H1 (cell line): Measurements from ENCODE around the gene LGALSL. TPM values are rescaled to one million over a fixed set of nuclear protein-coding genes. Genes with fewer than 3 reads are reported as not detected.

Experiments used
- ASH2L ChIP-seq: fragments of 200-600, 300-600 bp; sonication (generic); IDR thresholded peaks from one replicate; pipeline ENCODE4 v1.7.1; 2017; ENCODE audit warnings: low read length
- BACH1 ChIP-seq: IDR thresholded peaks from 2 replicates; pipeline ENCODE4 v1.6.1; 2012; ENCODE audit warnings: low read length, improper control_type of control experiment
- EGR1 ChIP-seq: IDR thresholded peaks from 2 replicates; pipeline ENCODE4 v1.6.1; 2011; ENCODE audit warnings: low read depth, low read length, borderline replicate concordance
- TAF1 ChIP-seq: IDR thresholded peaks from 2 replicates; pipeline ENCODE4 v1.6.1; 2011; ENCODE audit warnings: mild to moderate bottlenecking, low read depth, low read length
- TEAD4 ChIP-seq: IDR thresholded peaks from 2 replicates; pipeline ENCODE4 v1.6.1; 2012; ENCODE audit warnings: low read depth, low read length, inconsistent platforms, mixed read lengths
- polyA plus RNA-seq, 7 experiments: library from polyadenylated mRNA; depleted of rRNA in 3 of 7; stranded (reverse) in 5 of 7; unstranded in 2 of 7; fragments of >200 nt in 5 of 7; fragments of 200-250 nt in 2 of 7; gene quantifications; 1 replicate in 5 of 7; 2 replicates in 1 of 7; 4 replicates in 1 of 7; pipeline versions ENCODE4 v1.2.1 to v1.2.3, GENCODE V29; 2011 to 2013; ENCODE audit warnings: missing spikeins in 2 of 7, mixed read lengths in 2 of 7
- total RNA-seq: library from RNA; stranded (reverse); fragmentation: NEBNext Ultra II Directional; extraction: Animal tissue kit (Norgen Biotek cat#: 25700); gene quantifications from 2 replicates; pipeline ENCODE4 v1.2.1, GENCODE V29; 2021
- TF ChIP-seq, protein P1 (sequence below): fragments of 300-600 bp; sonication (generic); IDR thresholded peaks from 2 replicates; pipeline ENCODE4 v1.7.1; 2012; ENCODE audit warnings: low read length, moderate library complexity, mild to moderate bottlenecking, inconsistent platforms; ENCODE audit not compliant: insufficient replicate concordance
- TF ChIP-seq, protein P2 (sequence below): IDR thresholded peaks from 2 replicates; pipeline ENCODE4 v1.6.1; 2012; ENCODE audit warnings: inconsistent platforms

The LGALSL gene
- total and polyA plus RNA-seq, 2 of the 8 experiments (the other 6 are each of a cell fraction or from before 2014, with no cell fraction given): 13.6 to 32.3 TPM

DNA sequence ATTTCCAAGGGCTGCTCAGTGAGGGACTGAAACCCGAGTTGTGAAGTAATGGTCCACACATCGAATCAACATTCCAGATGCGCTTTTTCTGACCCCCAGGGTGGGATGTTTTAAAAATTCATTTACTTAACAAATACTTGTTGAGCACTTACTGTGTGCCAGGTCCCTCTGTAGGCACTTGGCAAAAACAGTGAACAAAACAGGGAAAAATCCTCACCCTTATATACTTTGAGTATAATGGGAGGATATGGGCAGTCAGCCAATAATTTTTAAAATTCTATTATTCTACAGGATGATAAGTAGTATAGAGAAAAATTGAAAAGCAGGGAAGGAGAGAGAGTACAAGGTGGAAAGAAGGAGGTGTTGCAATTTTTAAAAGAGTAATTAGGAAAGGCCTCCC lies 38.9 kb downstream of the LGALSL start (continued):
- TF ChIP-seq, protein P1, sequence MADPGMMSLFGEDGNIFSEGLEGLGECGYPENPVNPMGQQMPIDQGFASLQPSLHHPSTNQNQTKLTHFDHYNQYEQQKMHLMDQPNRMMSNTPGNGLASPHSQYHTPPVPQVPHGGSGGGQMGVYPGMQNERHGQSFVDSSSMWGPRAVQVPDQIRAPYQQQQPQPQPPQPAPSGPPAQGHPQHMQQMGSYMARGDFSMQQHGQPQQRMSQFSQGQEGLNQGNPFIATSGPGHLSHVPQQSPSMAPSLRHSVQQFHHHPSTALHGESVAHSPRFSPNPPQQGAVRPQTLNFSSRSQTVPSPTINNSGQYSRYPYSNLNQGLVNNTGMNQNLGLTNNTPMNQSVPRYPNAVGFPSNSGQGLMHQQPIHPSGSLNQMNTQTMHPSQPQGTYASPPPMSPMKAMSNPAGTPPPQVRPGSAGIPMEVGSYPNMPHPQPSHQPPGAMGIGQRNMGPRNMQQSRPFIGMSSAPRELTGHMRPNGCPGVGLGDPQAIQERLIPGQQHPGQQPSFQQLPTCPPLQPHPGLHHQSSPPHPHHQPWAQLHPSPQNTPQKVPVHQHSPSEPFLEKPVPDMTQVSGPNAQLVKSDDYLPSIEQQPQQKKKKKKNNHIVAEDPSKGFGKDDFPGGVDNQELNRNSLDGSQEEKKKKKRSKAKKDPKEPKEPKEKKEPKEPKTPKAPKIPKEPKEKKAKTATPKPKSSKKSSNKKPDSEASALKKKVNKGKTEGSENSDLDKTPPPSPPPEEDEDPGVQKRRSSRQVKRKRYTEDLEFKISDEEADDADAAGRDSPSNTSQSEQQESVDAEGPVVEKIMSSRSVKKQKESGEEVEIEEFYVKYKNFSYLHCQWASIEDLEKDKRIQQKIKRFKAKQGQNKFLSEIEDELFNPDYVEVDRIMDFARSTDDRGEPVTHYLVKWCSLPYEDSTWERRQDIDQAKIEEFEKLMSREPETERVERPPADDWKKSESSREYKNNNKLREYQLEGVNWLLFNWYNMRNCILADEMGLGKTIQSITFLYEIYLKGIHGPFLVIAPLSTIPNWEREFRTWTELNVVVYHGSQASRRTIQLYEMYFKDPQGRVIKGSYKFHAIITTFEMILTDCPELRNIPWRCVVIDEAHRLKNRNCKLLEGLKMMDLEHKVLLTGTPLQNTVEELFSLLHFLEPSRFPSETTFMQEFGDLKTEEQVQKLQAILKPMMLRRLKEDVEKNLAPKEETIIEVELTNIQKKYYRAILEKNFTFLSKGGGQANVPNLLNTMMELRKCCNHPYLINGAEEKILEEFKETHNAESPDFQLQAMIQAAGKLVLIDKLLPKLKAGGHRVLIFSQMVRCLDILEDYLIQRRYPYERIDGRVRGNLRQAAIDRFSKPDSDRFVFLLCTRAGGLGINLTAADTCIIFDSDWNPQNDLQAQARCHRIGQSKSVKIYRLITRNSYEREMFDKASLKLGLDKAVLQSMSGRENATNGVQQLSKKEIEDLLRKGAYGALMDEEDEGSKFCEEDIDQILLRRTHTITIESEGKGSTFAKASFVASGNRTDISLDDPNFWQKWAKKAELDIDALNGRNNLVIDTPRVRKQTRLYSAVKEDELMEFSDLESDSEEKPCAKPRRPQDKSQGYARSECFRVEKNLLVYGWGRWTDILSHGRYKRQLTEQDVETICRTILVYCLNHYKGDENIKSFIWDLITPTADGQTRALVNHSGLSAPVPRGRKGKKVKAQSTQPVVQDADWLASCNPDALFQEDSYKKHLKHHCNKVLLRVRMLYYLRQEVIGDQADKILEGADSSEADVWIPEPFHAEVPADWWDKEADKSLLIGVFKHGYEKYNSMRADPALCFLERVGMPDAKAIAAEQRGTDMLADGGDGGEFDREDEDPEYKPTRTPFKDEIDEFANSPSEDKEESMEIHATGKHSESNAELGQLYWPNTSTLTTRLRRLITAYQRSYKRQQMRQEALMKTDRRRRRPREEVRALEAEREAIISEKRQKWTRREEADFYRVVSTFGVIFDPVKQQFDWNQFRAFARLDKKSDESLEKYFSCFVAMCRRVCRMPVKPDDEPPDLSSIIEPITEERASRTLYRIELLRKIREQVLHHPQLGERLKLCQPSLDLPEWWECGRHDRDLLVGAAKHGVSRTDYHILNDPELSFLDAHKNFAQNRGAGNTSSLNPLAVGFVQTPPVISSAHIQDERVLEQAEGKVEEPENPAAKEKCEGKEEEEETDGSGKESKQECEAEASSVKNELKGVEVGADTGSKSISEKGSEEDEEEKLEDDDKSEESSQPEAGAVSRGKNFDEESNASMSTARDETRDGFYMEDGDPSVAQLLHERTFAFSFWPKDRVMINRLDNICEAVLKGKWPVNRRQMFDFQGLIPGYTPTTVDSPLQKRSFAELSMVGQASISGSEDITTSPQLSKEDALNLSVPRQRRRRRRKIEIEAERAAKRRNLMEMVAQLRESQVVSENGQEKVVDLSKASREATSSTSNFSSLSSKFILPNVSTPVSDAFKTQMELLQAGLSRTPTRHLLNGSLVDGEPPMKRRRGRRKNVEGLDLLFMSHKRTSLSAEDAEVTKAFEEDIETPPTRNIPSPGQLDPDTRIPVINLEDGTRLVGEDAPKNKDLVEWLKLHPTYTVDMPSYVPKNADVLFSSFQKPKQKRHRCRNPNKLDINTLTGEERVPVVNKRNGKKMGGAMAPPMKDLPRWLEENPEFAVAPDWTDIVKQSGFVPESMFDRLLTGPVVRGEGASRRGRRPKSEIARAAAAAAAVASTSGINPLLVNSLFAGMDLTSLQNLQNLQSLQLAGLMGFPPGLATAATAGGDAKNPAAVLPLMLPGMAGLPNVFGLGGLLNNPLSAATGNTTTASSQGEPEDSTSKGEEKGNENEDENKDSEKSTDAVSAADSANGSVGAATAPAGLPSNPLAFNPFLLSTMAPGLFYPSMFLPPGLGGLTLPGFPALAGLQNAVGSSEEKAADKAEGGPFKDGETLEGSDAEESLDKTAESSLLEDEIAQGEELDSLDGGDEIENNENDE: no peak
- no peak for TF ChIP-seq EGR1
- no peak for TF ChIP-seq TEAD4
- no peak for TF ChIP-seq TAF1
- TF ChIP-seq, protein P2, sequence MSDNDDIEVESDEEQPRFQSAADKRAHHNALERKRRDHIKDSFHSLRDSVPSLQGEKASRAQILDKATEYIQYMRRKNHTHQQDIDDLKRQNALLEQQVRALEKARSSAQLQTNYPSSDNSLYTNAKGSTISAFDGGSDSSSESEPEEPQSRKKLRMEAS: no peak
- no peak for TF ChIP-seq BACH1
- TF ChIP-seq ASH2L: no peak
